GM23338 (cell line): Measurements from ENCODE around the gene FXYD7. TPM values are rescaled to one million over a fixed set of nuclear protein-coding genes. Genes with fewer than 3 reads are reported as not detected.

Source experiments
- ATAC-seq: fragments of 200-7000 bp; cut with Tn5 transposase; 3 replicates; pipeline ENCODE4 v1.9.1; 2020
- DNase-seq: peaks from one replicate; pipeline ENCODE4 v3.0.0-alpha.2; 2015; ENCODE audit warnings: low spot score
- H2AFZ ChIP-seq: fragments of 200-600 bp; sonication (generic); 2 replicates; pipeline ENCODE4 v1.8.0; 2016; ENCODE audit warnings: antibody characterized with exemption, mild to moderate bottlenecking, moderate library complexity
- H3F3A ChIP-seq: fragments of 200-600 bp; sonication (generic); replicated peaks from 2 replicates; pipeline ENCODE4 v1.8.0; 2017; ENCODE audit warnings: antibody characterized with exemption, mixed run types, low read depth
- H3K27ac ChIP-seq: fragments of 200-600 bp; sonication (generic); 2 replicates; pipeline ENCODE4 v1.6.1; 2016; ENCODE audit warnings: low read depth
- H3K27me3 ChIP-seq: fragments of 200-600 bp; sonication (generic); 2 replicates; pipeline ENCODE4 v1.8.0; 2016; ENCODE audit warnings: mild to moderate bottlenecking, mixed run types, moderate library complexity; ENCODE audit not compliant: insufficient read depth
- H3K36me3 ChIP-seq: fragments of 200-600 bp; sonication (generic); 2 replicates; pipeline ENCODE4 v1.8.0; 2016; ENCODE audit warnings: mild to moderate bottlenecking; ENCODE audit not compliant: insufficient read depth
- H3K4me1 ChIP-seq: fragments of 200-600 bp; sonication (generic); 2 replicates; pipeline ENCODE4 v1.8.0; 2016; ENCODE audit warnings: mild to moderate bottlenecking, moderate library complexity; ENCODE audit not compliant: insufficient read depth
- H3K4me2 ChIP-seq: fragments of 200-600 bp; sonication (generic); 2 replicates; pipeline ENCODE4 v1.7.1; 2017; ENCODE audit warnings: mixed run types
- H3K4me3 ChIP-seq: fragments of 200-600 bp; sonication (generic); 2 replicates; pipeline ENCODE4 v1.6.1; 2016; ENCODE audit warnings: mixed run types
- H3K79me2 ChIP-seq: fragments of 200-600 bp; sonication (generic); replicated peaks from 2 replicates; pipeline ENCODE4 v1.8.0; 2017; ENCODE audit warnings: mild to moderate bottlenecking; ENCODE audit not compliant: insufficient read depth
- H3K9me2 ChIP-seq: fragments of 200-600 bp; sonication (generic); 2 replicates; pipeline ENCODE4 v1.8.0; 2017; ENCODE audit not compliant: insufficient read depth
- H4K20me1 ChIP-seq: fragments of 200-600 bp; sonication (generic); replicated peaks from 2 replicates; pipeline ENCODE4 v1.8.0; 2017; ENCODE audit warnings: mild to moderate bottlenecking; ENCODE audit not compliant: insufficient read depth
- H3K27ac Mint-ChIP-seq: 2 replicates; pipeline ENCODE4 v1.8.0; 2020; ENCODE audit warnings: inconsistent platforms, mild to moderate bottlenecking, moderate library complexity, mixed read lengths
- H3K27me3 Mint-ChIP-seq: 3 replicates; pipeline ENCODE4 v1.8.0; 2022; ENCODE audit warnings: low read depth, mild to moderate bottlenecking, moderate library complexity, mixed read lengths, inconsistent platforms; ENCODE audit not compliant: insufficient read depth, poor library complexity
- H3K36me3 Mint-ChIP-seq: 3 replicates; pipeline ENCODE4 v1.8.0; 2021; ENCODE audit warnings: low read depth, mild to moderate bottlenecking, inconsistent platforms, moderate library complexity, mixed read lengths
- H3K4me1 Mint-ChIP-seq: 3 replicates; pipeline ENCODE4 v1.8.0; 2020; ENCODE audit warnings: mild to moderate bottlenecking, inconsistent platforms, mixed read lengths
- H3K4me3 Mint-ChIP-seq: 3 replicates; pipeline ENCODE4 v1.8.0; 2021; ENCODE audit warnings: moderate library complexity, mild to moderate bottlenecking, inconsistent platforms, mixed read lengths
- H3K9me3 Mint-ChIP-seq: 3 replicates; pipeline ENCODE4 v1.8.0; 2020; ENCODE audit warnings: moderate library complexity, mild to moderate bottlenecking, inconsistent platforms, mixed read lengths
- CTCF ChIP-seq, 2 experiments: fragments of 200-600 bp in 1 of 2; sonication (generic) in 1 of 2; conservative IDR thresholded peaks; 2 replicates each; pipeline versions ENCODE4 v1.5.1 to v1.6.1; 2016 to 2017; ENCODE audit warnings: antibody characterized with exemption in 2 of 2, low read depth in 2 of 2, mild to moderate bottlenecking in 2 of 2, moderate library complexity in 1 of 2
- ETS1 ChIP-seq: IDR thresholded peaks from 2 replicates; pipeline ENCODE4 v1.6.1; 2016; ENCODE audit warnings: antibody characterized with exemption
- EZH2 ChIP-seq: fragments of 200-600 bp; sonication (generic); IDR thresholded peaks from one replicate; pipeline ENCODE4 v1.8.0; 2017; ENCODE audit warnings: antibody characterized with exemption, mild to moderate bottlenecking, low read depth; ENCODE audit not compliant: unreplicated experiment
- EZH2phosphoT487 ChIP-seq: fragments of 200-600 bp; sonication (generic); IDR thresholded peaks from one replicate; pipeline ENCODE4 v1.8.1; 2018; ENCODE audit warnings: antibody characterized with exemption; ENCODE audit not compliant: unreplicated experiment
- JUNB ChIP-seq: IDR thresholded peaks from one replicate; pipeline ENCODE4 v1.6.1; 2016; ENCODE audit warnings: antibody characterized with exemption; ENCODE audit not compliant: unreplicated experiment
- NANOG ChIP-seq: IDR thresholded peaks from 2 replicates; pipeline ENCODE4 v1.6.1; 2016; ENCODE audit warnings: antibody characterized with exemption, borderline replicate concordance
- POLR2AphosphoS5 ChIP-seq: IDR thresholded peaks from 2 replicates; pipeline ENCODE4 v1.6.1; 2016; ENCODE audit warnings: antibody characterized with exemption, low read depth
- REST ChIP-seq: IDR thresholded peaks from one replicate; pipeline ENCODE4 v1.6.1; 2018; ENCODE audit warnings: antibody characterized with exemption; ENCODE audit not compliant: unreplicated experiment
- STAT1 ChIP-seq: IDR thresholded peaks from one replicate; pipeline ENCODE4 v1.6.1; 2016; ENCODE audit warnings: antibody characterized with exemption; ENCODE audit not compliant: unreplicated experiment
- ZNF114 ChIP-seq: fragments of 250-450 bp; sonication (Bioruptor Pico); IDR thresholded peaks from 2 replicates; pipeline ENCODE4 v1.5.0; 2020; ENCODE audit warnings: mild to moderate bottlenecking, moderate library complexity
- ZNF331 ChIP-seq: fragments of 250-450 bp; sonication (Bioruptor Pico); IDR thresholded peaks from 2 replicates; pipeline ENCODE4 v1.5.0; 2020; ENCODE audit warnings: low read depth, mild to moderate bottlenecking, moderate library complexity
- polyA plus RNA-seq: library from polyadenylated mRNA; unstranded; fragments of >200 nt; fragmentation: Nextera tagmentation; extraction: Ambion mirVana; gene quantifications from 2 replicates; pipeline ENCODE4 v1.2.1, GENCODE V29; 2016
- total RNA-seq: library from RNA; depleted of rRNA; stranded (reverse); fragments of >200 nt; shearing (Covaris generic); gene quantifications from 2 replicates; pipeline ENCODE4 v1.2.3, GENCODE V29; 2014

The FXYD7 gene
- total and polyA plus RNA-seq, 2 experiments from 2014 or later: 9.6 to 44.0 TPM

- Mint-ChIP-seq H3K27ac (no peak overlapping the region), H3K36me3 (peaks cover 99% of the 10 kb centered on the region), H3K4me3 (no peak overlapping the region; the same call in 2 of the 3 replicates), H3K27me3 (peaks cover 3% of the 10 kb centered on the region), H3K4me1 (no peaks in the 10 kb centered on the region), H3K9me3 (peaks cover 16% of the 10 kb centered on the region)
- Histone ChIP-seq H4K20me1 (peaks cover 9% of the 10 kb centered on the region; the same call in 1 of the 2 replicates), H3K4me3 (no peak overlapping the region), H3K36me3 (peaks cover 67% of the 10 kb centered on the region), H3K4me1 (no peaks in the 10 kb centered on the region), H3K79me2 (no peaks in the 10 kb centered on the region; the same call in 1 of the 2 replicates), H3K4me2 (no peak overlapping the region), H3K9me2 (no peaks in the 10 kb centered on the region), H2AFZ (no peak overlapping the region), H3K27ac (no peak overlapping the region), H3K27me3 (no peaks in the 10 kb centered on the region), H3F3A (no peaks in the 10 kb centered on the region)
- DNase-seq: no peak
- ATAC-seq: no peak
- TF ChIP-seq ETS1: no peak
- no peak for TF ChIP-seq REST
- no peak for TF ChIP-seq ZNF331 (CRISPR knock-in tag)
- TF ChIP-seq ZNF114 (CRISPR knock-in tag): no peak
- TF ChIP-seq CTCF (conservative IDR thresholded peaks at IDR 0.05; ENCODE audit: low read depth in 2 of 2): no peak
- TF ChIP-seq EZH2phosphoT487: no peak
- TF ChIP-seq EZH2: no peak
- TF ChIP-seq JUNB: no peak
- TF ChIP-seq NANOG: no peak
- TF ChIP-seq STAT1: no peak
- no peak for TF ChIP-seq POLR2AphosphoS5
Observed at GRCh38 chr19:35162471-35163326, 19.6 kb downstream of the FXYD7 start.
